Activated CD4-positive, alpha-beta T cell treated with anti-CD3 and anti-CD28 coated beads for 48 hours (primary cell): ENCODE data around the gene SPTBN1.

ENCODE experiments used
- DNase-seq: peaks from one replicate; pipeline ENCODE4 v3.0.0-alpha.2; 2020

The SPTBN1 gene

GRCh38 chr2:54578648-54579045 lies 122.5 kb downstream of the SPTBN1 start:
- DNase-seq = no peak

- DNase-seq = no peak
These were observed 123.0 kb downstream of the SPTBN1 start for GRCh38 chr2:54579061-54579681.

GRCh38 chr2:54579682-54580620 lies 123.8 kb downstream of the SPTBN1 start:
- no peak for DNase-seq

GRCh38 chr2:54581326-54582039 lies 125.4 kb downstream of the SPTBN1 start:
- no peak for DNase-seq

GRCh38 chr2:54582987-54583386 lies 126.9 kb downstream of the SPTBN1 start:
- DNase-seq = no peak

- no peak for DNase-seq
These were observed 128.5 kb downstream of the SPTBN1 start for GRCh38 chr2:54584598-54584997.

- no peak for DNase-seq
These were observed 129.1 kb downstream of the SPTBN1 start for GRCh38 chr2:54585136-54585733.

GRCh38 chr2:54586062-54586461 lies 129.9 kb downstream of the SPTBN1 start:
- DNase-seq = no peak

- DNase-seq = no peak
These were observed 130.4 kb downstream of the SPTBN1 start for GRCh38 chr2:54586494-54586893.

GRCh38 chr2:54587171-54588016 lies 131.3 kb downstream of the SPTBN1 start:
- DNase-seq = no peak

GRCh38 chr2:54588244-54588899 lies 132.2 kb downstream of the SPTBN1 start:
- DNase-seq = no peak

GRCh38 chr2:54589038-54589339 lies 132.9 kb downstream of the SPTBN1 start:
- DNase-seq = no peak

- no peak for DNase-seq
These were observed 133.5 kb downstream of the SPTBN1 start for GRCh38 chr2:54589340-54590215.

- no peak for DNase-seq
These were observed 134.3 kb downstream of the SPTBN1 start for GRCh38 chr2:54590216-54591120.

- no peak for DNase-seq
These were observed 135.4 kb downstream of the SPTBN1 start for GRCh38 chr2:54591551-54591950.

- no peak for DNase-seq
These were observed 137.1 kb downstream of the SPTBN1 start for GRCh38 chr2:54593249-54593648.

GRCh38 chr2:54594048-54594447 lies 137.9 kb downstream of the SPTBN1 start:
- no peak for DNase-seq

- DNase-seq = no peak
These were observed 139.2 kb downstream of the SPTBN1 start for GRCh38 chr2:54595161-54595803.
